H9 (cell line): ENCODE results near the gene RNF208. TPM values are rescaled to one million over a fixed set of nuclear protein-coding genes. Genes with fewer than 3 reads are reported as not detected.

Source experiments
- DNase-seq: peaks from one replicate; pipeline ENCODE4 v3.0.0-alpha.2; 2017
- H2AFZ ChIP-seq: one replicate; pipeline ENCODE4 v1.6.1; 2013; ENCODE audit warnings: mild to moderate bottlenecking, low read length, control low read depth, moderate library complexity
- H2AK5ac ChIP-seq: 2 replicates; pipeline ENCODE4 v1.6.1; 2013; ENCODE audit warnings: low read length, control low read depth, mixed read lengths; ENCODE audit not compliant: insufficient read length
- H2BK120ac ChIP-seq: one replicate; pipeline ENCODE4 v1.6.1; 2013; ENCODE audit warnings: low read depth, mild to moderate bottlenecking, low read length, control low read depth, inconsistent platforms; ENCODE audit not compliant: poor library complexity, severe bottlenecking
- H2BK12ac ChIP-seq: 2 replicates; pipeline ENCODE4 v1.6.1; 2013; ENCODE audit warnings: low read length, control low read depth, mixed read lengths, low read depth; ENCODE audit not compliant: insufficient read length
- H2BK15ac ChIP-seq: 2 replicates; pipeline ENCODE4 v1.6.1; 2013; ENCODE audit warnings: low read depth, low read length, control low read depth
- H2BK20ac ChIP-seq: one replicate; pipeline ENCODE4 v1.6.1; 2013; ENCODE audit warnings: low read depth, mild to moderate bottlenecking, low read length, control low read depth, inconsistent platforms; ENCODE audit not compliant: poor library complexity, severe bottlenecking
- H2BK5ac ChIP-seq: 2 replicates; pipeline ENCODE4 v1.6.1; 2013; ENCODE audit warnings: low read length, control low read depth, mixed read lengths; ENCODE audit not compliant: insufficient read length
- H3K14ac ChIP-seq: 2 replicates; pipeline ENCODE4 v1.6.1; 2013; ENCODE audit warnings: low read length, control low read depth; ENCODE audit not compliant: insufficient read depth
- H3K18ac ChIP-seq: 2 replicates; pipeline ENCODE4 v1.6.1; 2013; ENCODE audit warnings: low read depth, mild to moderate bottlenecking, mixed read lengths, low read length, control low read depth; ENCODE audit not compliant: insufficient read length
- H3K23ac ChIP-seq: 2 replicates; pipeline ENCODE4 v1.6.1; 2013; ENCODE audit warnings: low read length, control low read depth, mixed read lengths, low read depth; ENCODE audit not compliant: insufficient read length
- H3K23me2 ChIP-seq: 2 replicates; pipeline ENCODE4 v1.6.1; 2013; ENCODE audit warnings: low read depth, mild to moderate bottlenecking, mixed read lengths, low read length, control low read depth; ENCODE audit not compliant: insufficient read length, poor library complexity, severe bottlenecking
- H3K27ac ChIP-seq: 2 replicates; pipeline ENCODE4 v1.5.1; 2013; ENCODE audit warnings: low read length, control low read depth, mixed read lengths, low read depth; ENCODE audit not compliant: insufficient read length
- H3K27me3 ChIP-seq: 2 replicates; pipeline ENCODE4 v1.6.1; 2013; ENCODE audit warnings: low read length, control low read depth, inconsistent platforms; ENCODE audit not compliant: insufficient read depth
- H3K4ac ChIP-seq: 2 replicates; pipeline ENCODE4 v1.6.1; 2013; ENCODE audit warnings: low read depth, mild to moderate bottlenecking, control low read depth, inconsistent platforms, low read length, moderate library complexity
- H3K4me1 ChIP-seq: 2 replicates; pipeline ENCODE4 v1.6.1; 2013; ENCODE audit warnings: low read length, control low read depth, inconsistent platforms; ENCODE audit not compliant: insufficient read depth
- H3K4me2 ChIP-seq: 2 replicates; pipeline ENCODE4 v1.6.1; 2013; ENCODE audit warnings: low read length, control low read depth, mixed read lengths; ENCODE audit not compliant: insufficient read length, insufficient read depth
- H3K56ac ChIP-seq: 2 replicates; pipeline ENCODE4 v1.6.1; 2013; ENCODE audit warnings: low read depth, mild to moderate bottlenecking, mixed read lengths, low read length, control low read depth; ENCODE audit not compliant: insufficient read length
- H3K79me1 ChIP-seq: 2 replicates; pipeline ENCODE4 v1.6.1; 2013; ENCODE audit warnings: low read depth, mild to moderate bottlenecking, moderate library complexity, low read length, control low read depth, inconsistent platforms; ENCODE audit not compliant: insufficient read depth, poor library complexity, severe bottlenecking
- H3K79me2 ChIP-seq: 2 replicates; pipeline ENCODE4 v1.6.1; 2013; ENCODE audit warnings: low read length, control low read depth, inconsistent platforms; ENCODE audit not compliant: insufficient read depth
- H3K9ac ChIP-seq: 2 replicates; pipeline ENCODE4 v1.6.1; 2013; ENCODE audit warnings: low read length, control low read depth, mixed read lengths; ENCODE audit not compliant: insufficient read length; ENCODE audit errors: extremely low read depth
- H3K9me3 ChIP-seq: one replicate; pipeline ENCODE4 v1.6.1; 2013; ENCODE audit warnings: low read depth, low read length, inconsistent platforms; ENCODE audit not compliant: control insufficient read depth
- H3T11ph ChIP-seq: one replicate; pipeline ENCODE4 v1.6.1; 2013; ENCODE audit warnings: mild to moderate bottlenecking, low read length, control low read depth, inconsistent platforms
- H4K20me1 ChIP-seq: one replicate; pipeline ENCODE4 v1.6.1; 2013; ENCODE audit not compliant: control insufficient read depth, insufficient read length, insufficient read depth
- H4K5ac ChIP-seq: 2 replicates; pipeline ENCODE4 v1.6.1; 2013; ENCODE audit warnings: low read depth, mild to moderate bottlenecking, mixed read lengths, low read length, control low read depth; ENCODE audit not compliant: insufficient read length
- H4K8ac ChIP-seq: replicated peaks from 2 replicates; pipeline ENCODE4 v1.6.1; 2013; ENCODE audit warnings: low read length, control low read depth, mixed read lengths, low read depth; ENCODE audit not compliant: insufficient read length
- H4K91ac ChIP-seq: 2 replicates; pipeline ENCODE4 v1.6.1; 2013; ENCODE audit warnings: low read depth, mild to moderate bottlenecking, moderate library complexity, mixed read lengths, low read length, control low read depth; ENCODE audit not compliant: insufficient read length
- H3K27ac Mint-ChIP-seq, 3 experiments: 2 replicates in 2 of 3; 3 replicates in 1 of 3; pipeline ENCODE4 v1.8.0; 2020 to 2021; ENCODE audit warnings: mixed read lengths in 3 of 3, mild to moderate bottlenecking in 1 of 3, moderate library complexity in 1 of 3
- H3K27me3 Mint-ChIP-seq: 2 replicates; pipeline ENCODE4 v1.8.0; 2021; ENCODE audit warnings: low read depth, mild to moderate bottlenecking, moderate library complexity, mixed read lengths
- H3K36me3 Mint-ChIP-seq, 3 experiments: 2 replicates in 2 of 3; 3 replicates in 1 of 3; pipeline ENCODE4 v1.8.0; 2020 to 2021; ENCODE audit warnings: low read depth in 3 of 3, mixed read lengths in 3 of 3; ENCODE audit not compliant: insufficient read depth in 1 of 3
- H3K4me1 Mint-ChIP-seq, 2 experiments: 2 replicates each; pipeline ENCODE4 v1.8.0; 2020; ENCODE audit warnings: mixed read lengths in 2 of 2
- H3K4me3 Mint-ChIP-seq, 2 experiments: 2 replicates in 1 of 2; 3 replicates in 1 of 2; pipeline ENCODE4 v1.8.0; 2020 to 2021; ENCODE audit warnings: mild to moderate bottlenecking in 2 of 2, mixed read lengths in 2 of 2, moderate library complexity in 1 of 2
- H3K9me3 Mint-ChIP-seq, 2 experiments: 2 replicates in 1 of 2; 3 replicates in 1 of 2; pipeline ENCODE4 v1.8.0; 2020; ENCODE audit warnings: mild to moderate bottlenecking in 2 of 2, mixed read lengths in 2 of 2, moderate library complexity in 1 of 2
- WGBS: extraction: QIAGEN DNeasy Blood & Tissue Kit; methylation state at CpG from one replicate; pipeline ENCODE4 v1.1.7; 2013; ENCODE audit warnings: missing lambda C conversion rate, low lambda C conversion rate, mixed read lengths; ENCODE audit not compliant: insufficient read length; ENCODE audit errors: extremely low coverage; 5-methylcytosine and 5-hydroxymethylcytosine counted together
- total RNA-seq: library from RNA; stranded (reverse); gene quantifications from 2 replicates; pipeline ENCODE4 v1.2.1, GENCODE V29; 2021
- TF ChIP-seq, protein P1 (sequence below): fragments of 200-600 bp; sonication (generic); conservative IDR thresholded peaks from 3 replicates; pipeline ENCODE4 v1.8.0; 2021; ENCODE audit warnings: antibody characterized with exemption, mild to moderate bottlenecking

RNF208 gene
- total RNA-seq, 1 experiment from 2014 or later, result 7.7 TPM

DNA sequence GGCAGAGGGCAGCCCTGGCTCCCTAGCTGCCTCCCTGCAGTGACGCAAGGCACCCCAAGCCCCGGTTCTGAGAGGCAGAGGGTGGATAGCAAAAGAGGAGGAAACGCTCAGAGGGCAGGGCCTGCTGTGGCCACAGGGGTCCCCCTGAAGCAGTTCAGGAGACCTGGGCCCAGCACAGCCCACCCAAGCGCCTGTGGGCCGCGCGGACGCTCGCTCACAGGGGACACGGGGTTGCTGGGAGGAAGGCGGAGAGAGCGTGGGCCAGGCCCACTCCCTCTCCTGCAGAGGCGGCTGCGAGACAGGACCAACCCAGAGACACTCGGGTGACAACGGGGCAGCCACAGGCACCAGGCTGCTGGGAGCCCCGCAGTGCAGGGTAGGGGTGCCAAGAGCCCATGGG is 42.3 kb downstream of the RNF208 start:
- no peak overlapping the region for H3K4ac ChIP-seq
- no peak overlapping the region for H3K9ac ChIP-seq
- H3K9me3 ChIP-seq, result no peaks in the 10 kb centered on the region
- TF ChIP-seq, protein P1, sequence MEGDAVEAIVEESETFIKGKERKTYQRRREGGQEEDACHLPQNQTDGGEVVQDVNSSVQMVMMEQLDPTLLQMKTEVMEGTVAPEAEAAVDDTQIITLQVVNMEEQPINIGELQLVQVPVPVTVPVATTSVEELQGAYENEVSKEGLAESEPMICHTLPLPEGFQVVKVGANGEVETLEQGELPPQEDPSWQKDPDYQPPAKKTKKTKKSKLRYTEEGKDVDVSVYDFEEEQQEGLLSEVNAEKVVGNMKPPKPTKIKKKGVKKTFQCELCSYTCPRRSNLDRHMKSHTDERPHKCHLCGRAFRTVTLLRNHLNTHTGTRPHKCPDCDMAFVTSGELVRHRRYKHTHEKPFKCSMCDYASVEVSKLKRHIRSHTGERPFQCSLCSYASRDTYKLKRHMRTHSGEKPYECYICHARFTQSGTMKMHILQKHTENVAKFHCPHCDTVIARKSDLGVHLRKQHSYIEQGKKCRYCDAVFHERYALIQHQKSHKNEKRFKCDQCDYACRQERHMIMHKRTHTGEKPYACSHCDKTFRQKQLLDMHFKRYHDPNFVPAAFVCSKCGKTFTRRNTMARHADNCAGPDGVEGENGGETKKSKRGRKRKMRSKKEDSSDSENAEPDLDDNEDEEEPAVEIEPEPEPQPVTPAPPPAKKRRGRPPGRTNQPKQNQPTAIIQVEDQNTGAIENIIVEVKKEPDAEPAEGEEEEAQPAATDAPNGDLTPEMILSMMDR, result no peak
- DNase-seq, result no peak
- no peak overlapping the region for H2BK15ac ChIP-seq
- H4K20me1 ChIP-seq, result peaks cover 2% of the 10 kb centered on the region
- H3K4me1 ChIP-seq, result no peaks in the 10 kb centered on the region
- H4K5ac ChIP-seq, result no peak overlapping the region
- no peak overlapping the region for H3K56ac ChIP-seq
- no peaks in the 10 kb centered on the region for H3K79me2 ChIP-seq
- H2BK20ac ChIP-seq, result no peak overlapping the region
- H3K9me3 Mint-ChIP-seq, result no peaks in the 10 kb centered on the region
- H3K14ac ChIP-seq, result no peak overlapping the region
- H2BK5ac ChIP-seq, result no peak overlapping the region
- H2AFZ ChIP-seq, result no peak overlapping the region
- H2BK120ac ChIP-seq, result no peak overlapping the region
- H3K27me3 Mint-ChIP-seq, result peaks cover 17% of the 10 kb centered on the region
- no peaks in the 10 kb centered on the region for H3K27me3 ChIP-seq
- H3K79me1 ChIP-seq, result no peaks in the 10 kb centered on the region
- H2AK5ac ChIP-seq, result no peak overlapping the region
- H3K23ac ChIP-seq, result no peak overlapping the region
- H3K27ac Mint-ChIP-seq, result no peak overlapping the region
- H4K8ac ChIP-seq, result no peak overlapping the region
- H3K4me2 ChIP-seq, result no peak overlapping the region
- no peak overlapping the region for H2BK12ac ChIP-seq
- peaks cover 0 to 7% of the 10 kb centered on the region in 2 experiments; a peak in 3 of 4 replicates for H3K4me1 Mint-ChIP-seq
- no peak overlapping the region for H3K4me3 Mint-ChIP-seq
- no peak overlapping the region for H3K18ac ChIP-seq
- H3K36me3 Mint-ChIP-seq, result peaks cover 5 to 39% (median 33%) of the 10 kb centered on the region in 3 experiments; a peak in 6 of 7 replicates
- WGBS, result no CpG with 5 or more reads among the region's 17 CpGs
- H4K91ac ChIP-seq, result no peak overlapping the region
- H3K27ac ChIP-seq, result no peak overlapping the region
- H3K23me2 ChIP-seq, result no peaks in the 10 kb centered on the region
- no peak overlapping the region for H3T11ph ChIP-seq
